Neural progenitor cell (in vitro differentiated cells): Measurements from ENCODE around the gene USP37. TPM values are rescaled to one million over a fixed set of nuclear protein-coding genes. Genes with fewer than 3 reads are reported as not detected.

ENCODE experiments used
- DNase-seq: peaks from one replicate; pipeline ENCODE4 v3.0.0-alpha.2; 2016; ENCODE audit warnings: low spot score
- H2AFZ ChIP-seq: fragments of 200-600 bp; sonication (generic); replicated peaks from 2 replicates; pipeline ENCODE4 v1.6.1; 2016; ENCODE audit warnings: antibody characterized with exemption
- H3F3A ChIP-seq: fragments of 200-600 bp; sonication (generic); 2 replicates; pipeline ENCODE4 v1.6.1; 2016; ENCODE audit warnings: antibody characterized with exemption, low read depth
- H3K27ac ChIP-seq: fragments of 200-600 bp; sonication (generic); 2 replicates; pipeline ENCODE4 v1.5.1; 2016; ENCODE audit warnings: mild to moderate bottlenecking
- H3K27me3 ChIP-seq: fragments of 200-600 bp; sonication (generic); 2 replicates; pipeline ENCODE4 v1.6.1; 2016; ENCODE audit warnings: mild to moderate bottlenecking, moderate library complexity
- H3K36me3 ChIP-seq: fragments of 200-600 bp; sonication (generic); 2 replicates; pipeline ENCODE4 v1.5.1; 2016
- H3K4me1 ChIP-seq: fragments of 200-600 bp; sonication (generic); 2 replicates; pipeline ENCODE4 v1.6.1; 2016; ENCODE audit warnings: mixed run types
- H3K4me2 ChIP-seq: fragments of 200-600 bp; sonication (generic); 2 replicates; pipeline ENCODE4 v1.6.1; 2016
- H3K4me3 ChIP-seq: fragments of 200-600 bp; sonication (generic); 2 replicates; pipeline ENCODE4 v1.5.1; 2016
- H3K79me2 ChIP-seq: fragments of 200-600 bp; sonication (generic); 2 replicates; pipeline ENCODE4 v1.6.1; 2016; ENCODE audit warnings: low read depth
- H3K9ac ChIP-seq: fragments of 200-600 bp; sonication (generic); 2 replicates; pipeline ENCODE4 v1.6.1; 2016
- H3K9me3 ChIP-seq: fragments of 200-600 bp; sonication (generic); 2 replicates; pipeline ENCODE4 v1.5.1; 2016; ENCODE audit warnings: low read depth
- H4K20me1 ChIP-seq: fragments of 200-600 bp; sonication (generic); 2 replicates; pipeline ENCODE4 v1.6.1; 2016; ENCODE audit warnings: low read depth
- H3K27ac Mint-ChIP-seq: 3 replicates; pipeline ENCODE4 v1.8.0; 2021; ENCODE audit warnings: mixed read lengths
- H3K27me3 Mint-ChIP-seq: 2 replicates; pipeline ENCODE4 v1.8.0; 2022; ENCODE audit warnings: low read depth, mild to moderate bottlenecking, inconsistent platforms, moderate library complexity, mixed read lengths; ENCODE audit not compliant: insufficient read depth
- H3K36me3 Mint-ChIP-seq: 3 replicates; pipeline ENCODE4 v1.8.0; 2021; ENCODE audit warnings: mixed read lengths
- H3K4me1 Mint-ChIP-seq: 3 replicates; pipeline ENCODE4 v1.8.0; 2021; ENCODE audit warnings: mixed read lengths
- H3K4me3 Mint-ChIP-seq: 3 replicates; pipeline ENCODE4 v1.8.0; 2021; ENCODE audit warnings: mild to moderate bottlenecking, moderate library complexity, mixed read lengths
- H3K9me3 Mint-ChIP-seq: 3 replicates; pipeline ENCODE4 v1.8.0; 2020; ENCODE audit warnings: mixed read lengths
- CTCF ChIP-seq: fragments of 200-600 bp; sonication (generic); IDR thresholded peaks from 2 replicates; pipeline ENCODE4 v1.5.1; 2017; ENCODE audit warnings: antibody characterized with exemption, mild to moderate bottlenecking
- EZH2 ChIP-seq: fragments of 200-600 bp; sonication (generic); IDR thresholded peaks from 2 replicates; pipeline ENCODE4 v1.6.1; 2017; ENCODE audit warnings: antibody characterized with exemption, mild to moderate bottlenecking, moderate library complexity
- EZH2phosphoT487 ChIP-seq: fragments of 200-600 bp; sonication (generic); IDR thresholded peaks from 2 replicates; pipeline ENCODE4 v1.6.1; 2017; ENCODE audit warnings: antibody characterized with exemption
- total RNA-seq: library from RNA; depleted of rRNA; stranded (reverse); fragments of >200 nt; gene quantifications from 2 replicates; pipeline ENCODE4 v1.2.3, GENCODE V29; 2015; ENCODE audit warnings: low replicate concordance

Gene USP37
- total RNA-seq, 1 donor from 2014 or later, result 35.1 TPM

GRCh38 chr2:218425531-218425930 is 142.6 kb downstream of the USP37 start:
- no peak overlapping the region for H3K27ac ChIP-seq
- TF ChIP-seq CTCF, result no peak
- TF ChIP-seq EZH2phosphoT487, result no peak
- TF ChIP-seq EZH2, result no peak
- H3K4me3 ChIP-seq, result no peak overlapping the region
- H3K79me2 ChIP-seq, result no peaks in the 10 kb centered on the region
- DNase-seq, result no peak
- H3K27ac Mint-ChIP-seq, result no peak overlapping the region
- H3K4me1 ChIP-seq, result no peaks in the 10 kb centered on the region
- H3K4me1 Mint-ChIP-seq, result peaks cover 13% of the 10 kb centered on the region
- H3K9me3 ChIP-seq, result no peaks in the 10 kb centered on the region
- peaks cover 12% of the 10 kb centered on the region for H3K27me3 Mint-ChIP-seq
- no peaks in the 10 kb centered on the region for H3K36me3 Mint-ChIP-seq
- H2AFZ ChIP-seq, result no peak overlapping the region
- no peak overlapping the region for H3K9ac ChIP-seq
- H3K9me3 Mint-ChIP-seq, result no peaks in the 10 kb centered on the region
- H3K36me3 ChIP-seq, result no peaks in the 10 kb centered on the region
- H3K27me3 ChIP-seq, result no peaks in the 10 kb centered on the region
- no peaks in the 10 kb centered on the region for H4K20me1 ChIP-seq
- H3F3A ChIP-seq, result no peaks in the 10 kb centered on the region
- H3K4me2 ChIP-seq, result no peak overlapping the region
- no peak overlapping the region for H3K4me3 Mint-ChIP-seq

- Mint-ChIP-seq H3K9me3 (no peaks in the 10 kb centered on the region), H3K27me3 (peaks cover 8% of the 10 kb centered on the region), H3K27ac (peak overlapping the region; percentile 76), H3K4me3 (no peak overlapping the region), H3K36me3 (no peaks in the 10 kb centered on the region), H3K4me1 (peaks cover 13% of the 10 kb centered on the region)
- DNase-seq, result no peak
- TF ChIP-seq CTCF (no peak), EZH2 (no peak), EZH2phosphoT487 (no peak)
- no peak overlapping the region for H3K9ac ChIP-seq
- H3K27ac ChIP-seq, result no peak overlapping the region
- H3K4me2 ChIP-seq, result no peak overlapping the region
- no peaks in the 10 kb centered on the region for H4K20me1 ChIP-seq
- no peaks in the 10 kb centered on the region for H3F3A ChIP-seq
- no peaks in the 10 kb centered on the region for H3K36me3 ChIP-seq
- no peak overlapping the region for H2AFZ ChIP-seq
- no peaks in the 10 kb centered on the region for H3K79me2 ChIP-seq
- H3K27me3 ChIP-seq, result no peaks in the 10 kb centered on the region
- no peak overlapping the region for H3K4me3 ChIP-seq
- no peaks in the 10 kb centered on the region for H3K4me1 ChIP-seq
- no peaks in the 10 kb centered on the region for H3K9me3 ChIP-seq
These were observed 144.6 kb downstream of the USP37 start for GRCh38 chr2:218423584-218423983.

GRCh38 chr2:218422403-218423086 is 145.6 kb downstream of the USP37 start:
- no peak for DNase-seq
- Histone ChIP-seq H3K27me3 (no peaks in the 10 kb centered on the region), H3K9ac (no peak overlapping the region), H3K36me3 (no peaks in the 10 kb centered on the region), H3K4me1 (no peaks in the 10 kb centered on the region), H2AFZ (no peak overlapping the region), H3K9me3 (no peaks in the 10 kb centered on the region), H3K4me3 (no peak overlapping the region), H3K4me2 (no peak overlapping the region), H3F3A (no peaks in the 10 kb centered on the region), H4K20me1 (no peaks in the 10 kb centered on the region), H3K79me2 (no peaks in the 10 kb centered on the region), H3K27ac (no peak overlapping the region)
- Mint-ChIP-seq H3K27ac (peak overlapping the region; percentile 91), H3K9me3 (no peaks in the 10 kb centered on the region), H3K4me1 (peaks cover 13% of the 10 kb centered on the region), H3K27me3 (peaks cover 8% of the 10 kb centered on the region), H3K36me3 (no peaks in the 10 kb centered on the region), H3K4me3 (no peak overlapping the region)
- TF ChIP-seq CTCF (no peak), EZH2phosphoT487 (no peak)
